SKM-1 treated with dmso at 0.1 percent for 144 hours (cell line): ENCODE data around the gene TBC1D30.
"Not testable (repeated sequence)": the region's sequence is repeated elsewhere in the genome, so short reads cannot be mapped to it uniquely, and the experiment has no call there.

Experiments used
- DNase-seq: peaks from one replicate; lab custom pipeline; 2025; ENCODE audit not compliant: unreplicated experiment; lab: John Stamatoyannopoulos, UW

The TBC1D30 gene

GRCh38 chr12:64824500-64825142 is at the start of gene TBC1D30:
TBC1D30 (plus strand) TSS chr12:64824647; CDS start chr12:64824880, 233 bp downstream.
- DNase-seq = peak; percentile 42

- not testable (repeated sequence) for DNase-seq
Measured at GRCh38 chr12:64775147-64775736, 49.2 kb upstream of the TBC1D30 start.

- DNase-seq = no peak
Measured at GRCh38 chr12:64779354-64779974, 45.0 kb upstream of the TBC1D30 start.

- no peak for DNase-seq
Measured at GRCh38 chr12:64780132-64780530, 44.3 kb upstream of the TBC1D30 start.

GRCh38 chr12:64780531-64781279 is 43.7 kb upstream of the TBC1D30 start:
- DNase-seq = no peak

- no peak for DNase-seq
Measured at GRCh38 chr12:64781280-64782190, 42.9 kb upstream of the TBC1D30 start.

GRCh38 chr12:64782191-64782876 is 42.1 kb upstream of the TBC1D30 start:
- DNase-seq = peak; percentile 11

- no peak for DNase-seq
Measured at GRCh38 chr12:64785838-64786237, 38.6 kb upstream of the TBC1D30 start.

- no peak for DNase-seq
Measured at GRCh38 chr12:64790166-64790565, 34.3 kb upstream of the TBC1D30 start.

GRCh38 chr12:64791036-64791435 is 33.4 kb upstream of the TBC1D30 start:
- no peak for DNase-seq

- DNase-seq = no peak
Measured at GRCh38 chr12:64792128-64792527, 32.3 kb upstream of the TBC1D30 start.

- DNase-seq = no peak
Measured at GRCh38 chr12:64793610-64794009, 30.8 kb upstream of the TBC1D30 start.

- DNase-seq = no peak
Measured at GRCh38 chr12:64794305-64794704, 30.1 kb upstream of the TBC1D30 start.

GRCh38 chr12:64796205-64796845 is 28.1 kb upstream of the TBC1D30 start:
- peak; percentile 49 for DNase-seq

GRCh38 chr12:64797156-64797555 is 27.3 kb upstream of the TBC1D30 start:
- no peak for DNase-seq

GRCh38 chr12:64798165-64798564 is 26.3 kb upstream of the TBC1D30 start:
- DNase-seq = no peak

- no peak for DNase-seq
Measured at GRCh38 chr12:64800640-64801039, 23.8 kb upstream of the TBC1D30 start.

GRCh38 chr12:64801381-64801780 is 23.1 kb upstream of the TBC1D30 start:
- DNase-seq = no peak

GRCh38 chr12:64802180-64802775 is 22.2 kb upstream of the TBC1D30 start:
- not testable (repeated sequence) for DNase-seq
